Prostate gland (tissue), 2 donors: ENCODE data around the gene SLC5A1.

Experiments used
- POLR2A ChIP-seq: fragments of 450-650 bp; IDR thresholded peaks from one replicate; pipeline ENCODE4 v1.6.1; 2016; ENCODE audit warnings: antibody characterized with exemption, mild to moderate bottlenecking
- TF ChIP-seq, protein P1 (sequence below), 4 experiments: fragments of 200-600 bp in 2 of 4; fragments of 450-650 bp in 2 of 4; sonication (generic) in 2 of 4; IDR thresholded peaks; 1 replicate in 3 of 4; 2 replicates in 1 of 4; pipeline ENCODE4 v1.5.1; 2016 to 2019; ENCODE audit warnings: antibody characterized with exemption in 4 of 4, mild to moderate bottlenecking in 2 of 4, moderate library complexity in 2 of 4

DNA sequence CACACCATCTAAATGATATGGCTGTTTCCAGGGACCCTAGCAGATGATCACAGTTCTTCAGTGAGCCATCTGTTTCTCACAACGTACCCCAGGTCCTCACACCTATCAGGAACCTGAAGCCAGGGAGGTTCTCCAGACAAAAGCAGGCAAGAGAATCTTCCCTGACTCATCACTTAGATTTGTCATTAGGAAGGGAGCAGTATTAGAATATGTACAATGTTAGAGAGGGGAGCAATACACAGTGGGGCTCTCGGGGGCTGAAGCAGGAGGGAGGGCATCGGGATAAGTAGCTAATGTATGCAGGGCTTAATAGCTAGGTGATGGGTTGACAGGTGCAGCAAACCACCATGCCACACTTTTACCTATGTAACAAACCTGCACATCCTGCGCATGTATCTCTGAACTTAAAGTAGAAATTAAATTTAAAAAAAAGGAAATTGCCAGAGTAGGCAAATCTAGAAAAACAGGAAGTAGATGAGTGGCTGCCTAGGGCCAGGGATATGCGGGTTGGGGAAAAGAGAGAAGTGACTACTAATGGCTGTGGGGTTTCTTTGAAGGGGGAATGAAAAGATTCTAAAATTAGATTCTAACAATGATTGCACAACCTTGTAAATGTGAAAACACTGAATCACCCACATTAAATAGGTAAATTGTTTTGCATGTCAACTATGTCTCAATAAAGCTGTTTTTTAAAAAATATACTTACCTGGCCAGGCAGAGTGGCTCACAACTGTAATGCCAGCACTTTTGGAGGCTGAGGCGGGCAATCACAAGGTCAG is 101.6 kb downstream of the SLC5A1 start:
- TF ChIP-seq POLR2A: no peak
- TF ChIP-seq, protein P1, sequence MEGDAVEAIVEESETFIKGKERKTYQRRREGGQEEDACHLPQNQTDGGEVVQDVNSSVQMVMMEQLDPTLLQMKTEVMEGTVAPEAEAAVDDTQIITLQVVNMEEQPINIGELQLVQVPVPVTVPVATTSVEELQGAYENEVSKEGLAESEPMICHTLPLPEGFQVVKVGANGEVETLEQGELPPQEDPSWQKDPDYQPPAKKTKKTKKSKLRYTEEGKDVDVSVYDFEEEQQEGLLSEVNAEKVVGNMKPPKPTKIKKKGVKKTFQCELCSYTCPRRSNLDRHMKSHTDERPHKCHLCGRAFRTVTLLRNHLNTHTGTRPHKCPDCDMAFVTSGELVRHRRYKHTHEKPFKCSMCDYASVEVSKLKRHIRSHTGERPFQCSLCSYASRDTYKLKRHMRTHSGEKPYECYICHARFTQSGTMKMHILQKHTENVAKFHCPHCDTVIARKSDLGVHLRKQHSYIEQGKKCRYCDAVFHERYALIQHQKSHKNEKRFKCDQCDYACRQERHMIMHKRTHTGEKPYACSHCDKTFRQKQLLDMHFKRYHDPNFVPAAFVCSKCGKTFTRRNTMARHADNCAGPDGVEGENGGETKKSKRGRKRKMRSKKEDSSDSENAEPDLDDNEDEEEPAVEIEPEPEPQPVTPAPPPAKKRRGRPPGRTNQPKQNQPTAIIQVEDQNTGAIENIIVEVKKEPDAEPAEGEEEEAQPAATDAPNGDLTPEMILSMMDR (IDR thresholded peaks at IDR 0.05): no peak
